Stimulated activated naive CD8-positive, alpha-beta T cell treated with anti-CD3 and anti-CD28 coated beads, Interleukin-15, Interleukin-2, amounts not matched to agents 100 U/mL and 50 U/mL, for 24 hours (primary cell): ENCODE measurements around the gene NOXO1.
"Not testable (repeated sequence)": the region's sequence is repeated elsewhere in the genome, so short reads cannot be mapped to it uniquely, and the experiment has no call there.

Experiments
- ATAC-seq: fragments of 150-1000 bp; cut with Tn5 transposase; one replicate; pipeline ENCODE4 v1.10.0; 2021
- DNase-seq: peaks from one replicate; pipeline ENCODE4 v3.0.0; 2021

NOXO1 gene

GRCh38 chr16:1962161-1963153, 18.8 kb downstream of the NOXO1 start:
- ATAC-seq, DNase-seq: not testable (repeated sequence)

GRCh38 chr16:1961651-1962067, 19.6 kb downstream of the NOXO1 start:
- DNase-seq (peak; percentile 49), ATAC-seq (no peak)

DNA sequence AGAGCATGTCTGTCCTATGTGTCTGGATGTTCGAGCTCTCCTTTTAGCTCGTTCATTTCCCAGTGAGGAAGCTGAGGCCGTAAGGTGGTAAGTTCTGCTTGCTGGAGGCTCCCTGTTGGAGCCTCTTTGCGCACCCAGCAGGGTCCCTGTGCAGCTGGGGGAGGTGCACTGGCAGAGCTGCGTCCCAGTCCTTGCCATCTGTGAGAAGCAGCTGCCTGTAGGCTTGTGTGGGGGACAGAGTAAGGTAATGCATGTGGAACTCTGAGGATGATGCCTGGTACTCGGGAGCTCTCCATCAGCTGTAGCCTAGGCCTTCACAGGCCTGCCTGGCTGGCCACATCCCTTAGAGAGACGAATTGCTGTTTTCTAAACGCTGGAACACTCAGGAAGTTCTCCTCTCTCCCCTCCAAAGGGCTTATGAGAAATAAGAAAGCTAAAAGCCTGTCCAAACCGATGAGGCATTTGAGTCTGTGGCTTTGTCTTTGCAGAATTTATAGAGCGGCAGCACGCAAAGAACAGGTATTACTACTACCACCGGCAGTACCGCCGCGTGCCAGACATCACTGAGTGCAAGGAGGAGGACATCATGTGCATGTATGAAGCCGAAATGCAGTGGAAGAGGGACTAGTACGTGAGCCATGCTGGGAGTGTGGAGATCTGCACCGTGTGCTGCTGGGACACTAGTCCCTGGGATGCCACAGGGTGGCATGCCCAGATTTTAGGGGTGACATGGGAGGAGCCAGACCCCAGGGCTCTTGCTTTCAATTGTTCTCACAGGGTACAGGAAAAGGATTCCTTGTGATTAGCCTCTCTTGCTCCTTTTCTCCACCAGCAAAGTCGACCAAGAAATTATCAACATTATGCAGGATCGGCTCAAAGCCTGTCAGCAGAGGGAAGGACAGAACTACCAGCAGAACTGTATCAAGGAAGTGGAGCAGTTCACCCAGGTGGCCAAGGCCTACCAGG, 20.3 kb downstream of the NOXO1 start:
- DNase-seq (peak; percentile 67), ATAC-seq (peak; percentile 21)

DNA sequence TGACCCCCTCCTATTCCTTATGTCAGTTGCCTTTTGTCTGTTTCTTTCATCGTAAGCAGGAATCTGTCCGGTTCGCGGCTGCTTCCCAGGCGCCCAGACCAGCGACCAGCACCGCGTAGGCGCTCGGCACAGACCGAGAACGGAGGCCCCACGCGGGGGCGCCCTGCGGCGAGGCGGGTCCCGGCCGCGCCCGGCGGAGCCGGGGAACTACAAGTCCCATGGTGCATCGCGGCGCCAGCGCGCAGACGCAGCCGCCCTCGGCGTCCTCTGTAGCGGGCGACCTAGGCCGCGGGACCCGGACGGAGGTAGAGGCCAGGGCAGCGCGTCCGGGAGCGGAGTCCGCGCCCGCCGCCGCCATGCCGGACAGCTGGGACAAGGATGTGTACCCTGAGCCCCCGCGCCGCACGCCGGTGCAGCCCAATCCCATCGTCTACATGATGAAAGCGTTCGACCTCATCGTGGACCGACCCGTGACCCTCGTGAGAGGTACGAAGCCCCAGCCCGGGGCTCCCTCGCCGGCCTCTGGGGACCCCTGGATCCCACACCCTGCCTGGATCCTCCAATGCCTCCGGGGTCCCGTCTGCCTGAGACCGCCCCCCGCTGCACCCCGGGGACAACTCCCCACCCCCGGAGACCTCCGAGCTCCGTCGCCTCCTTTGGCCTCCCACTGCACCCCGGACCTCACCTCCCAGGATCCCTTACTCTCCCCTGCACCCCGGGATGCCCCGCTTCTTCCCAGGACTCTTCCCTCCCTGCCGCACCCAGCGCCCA, 21.8 kb downstream of the NOXO1 start, which contains the start of gene NDUFB10:
Gene NDUFB10 (plus strand): TSS at position 270 of the 771 bp plus-strand sequence. CDS start 87 bp downstream, at position 357.
- ATAC-seq (peak; percentile 75), DNase-seq (peak; percentile 97)

- DNase-seq (no peak), ATAC-seq (no peak)
Measured at GRCh38 chr16:1958715-1959268, 22.5 kb downstream of the NOXO1 start.

DNA sequence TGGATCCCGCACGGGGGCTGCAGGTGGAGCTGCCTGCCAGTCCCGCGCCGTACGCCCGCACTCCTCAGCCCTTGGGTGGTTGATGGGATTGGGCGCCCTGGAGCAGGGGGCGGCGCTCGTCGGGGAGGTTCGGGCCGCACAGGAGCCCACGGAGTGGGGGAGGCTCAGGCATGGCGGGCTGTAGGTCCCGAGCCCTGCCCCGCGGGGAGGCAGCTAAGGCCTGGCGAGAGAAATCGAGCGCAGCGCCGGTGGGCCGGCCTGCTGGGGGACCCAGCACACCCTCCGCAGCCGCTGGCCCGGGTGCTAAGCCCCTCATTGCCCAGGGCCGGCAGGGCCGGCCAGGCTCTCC, 23.2 kb downstream of the NOXO1 start:
- not testable (repeated sequence) for ATAC-seq, DNase-seq

- not testable (repeated sequence) for ATAC-seq, DNase-seq
Measured at GRCh38 chr16:1957434-1958142, 23.7 kb downstream of the NOXO1 start.

DNA sequence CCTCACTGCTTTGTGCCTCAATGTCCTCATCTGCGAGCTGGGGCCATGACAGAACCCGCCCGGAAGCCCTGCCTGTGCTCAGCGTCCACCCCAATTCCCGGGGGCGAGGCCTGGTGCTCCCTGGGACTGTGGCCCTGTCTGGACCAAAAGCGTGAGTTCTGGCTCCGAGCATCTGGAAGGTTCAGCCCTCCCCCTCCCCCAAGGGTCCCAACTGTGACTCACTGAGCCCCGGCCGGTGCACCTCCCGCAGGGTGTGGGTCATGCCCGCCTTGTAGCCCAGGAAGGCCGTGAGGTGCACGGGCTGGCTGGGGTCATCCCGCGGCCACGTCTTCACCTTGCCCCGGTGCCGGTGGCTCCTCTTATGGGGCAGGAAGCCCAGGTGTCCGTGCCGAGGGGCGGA, 27.5 kb downstream of the NOXO1 start:
- ATAC-seq: no peak
- no peak for DNase-seq

GRCh38 chr16:1950559-1950958, 30.7 kb downstream of the NOXO1 start:
- no peak for DNase-seq
- no peak for ATAC-seq

- no peak for ATAC-seq
Measured at GRCh38 chr16:1950047-1950446, 31.2 kb downstream of the NOXO1 start.

GRCh38 chr16:1949507-1949906, 31.8 kb downstream of the NOXO1 start:
- DNase-seq: no peak
- ATAC-seq: no peak

More at GRCh38 chr16:1950047-1950446, 31.2 kb downstream of the NOXO1 start:
- DNase-seq: no peak

- no peak for DNase-seq
- ATAC-seq: no peak
Measured at GRCh38 chr16:1947369-1947670, 33.9 kb downstream of the NOXO1 start.

DNA sequence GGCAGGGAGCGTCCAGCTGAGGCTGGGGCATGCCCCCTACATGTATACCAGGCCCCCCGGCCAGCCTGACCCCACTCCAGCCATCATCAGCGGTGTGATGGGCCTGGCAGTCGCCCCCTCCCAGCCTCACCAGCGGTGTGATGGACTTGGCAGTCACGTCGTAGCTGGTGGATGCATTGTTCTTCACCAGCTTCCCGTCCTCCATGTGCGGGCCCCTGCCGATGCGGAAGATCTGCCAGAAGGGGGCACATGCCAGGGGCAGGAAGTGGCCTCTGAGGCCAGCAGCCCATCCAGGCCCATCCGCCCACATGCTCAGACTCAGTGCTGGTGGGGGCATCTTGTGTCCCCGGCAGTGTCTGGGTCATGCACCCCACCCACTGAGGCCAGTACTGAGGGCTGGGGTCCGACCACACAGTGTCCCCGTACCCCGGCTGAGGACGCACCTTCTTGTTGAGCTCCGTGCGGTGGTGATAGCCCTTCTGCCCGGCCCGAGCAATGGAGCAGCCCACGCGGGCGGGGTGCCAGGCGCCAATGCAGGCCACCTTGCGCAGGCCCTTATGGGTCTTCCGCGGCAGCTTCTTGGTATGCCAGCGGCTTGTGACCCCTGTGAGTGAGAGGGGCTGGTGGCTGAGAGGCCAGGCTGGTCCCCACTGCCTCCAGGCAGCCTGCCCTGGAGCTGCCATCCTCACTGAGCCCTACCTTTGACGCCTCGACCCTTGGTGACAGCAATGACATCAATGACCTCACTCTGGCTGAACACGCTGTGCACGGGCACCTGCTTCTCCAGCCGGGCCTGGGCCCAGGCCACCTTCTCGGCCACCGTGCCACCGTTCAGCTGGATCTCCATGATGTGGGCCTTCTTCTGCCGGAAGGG, 34.5 kb downstream of the NOXO1 start:
- no peak for ATAC-seq
- no peak for DNase-seq

DNA sequence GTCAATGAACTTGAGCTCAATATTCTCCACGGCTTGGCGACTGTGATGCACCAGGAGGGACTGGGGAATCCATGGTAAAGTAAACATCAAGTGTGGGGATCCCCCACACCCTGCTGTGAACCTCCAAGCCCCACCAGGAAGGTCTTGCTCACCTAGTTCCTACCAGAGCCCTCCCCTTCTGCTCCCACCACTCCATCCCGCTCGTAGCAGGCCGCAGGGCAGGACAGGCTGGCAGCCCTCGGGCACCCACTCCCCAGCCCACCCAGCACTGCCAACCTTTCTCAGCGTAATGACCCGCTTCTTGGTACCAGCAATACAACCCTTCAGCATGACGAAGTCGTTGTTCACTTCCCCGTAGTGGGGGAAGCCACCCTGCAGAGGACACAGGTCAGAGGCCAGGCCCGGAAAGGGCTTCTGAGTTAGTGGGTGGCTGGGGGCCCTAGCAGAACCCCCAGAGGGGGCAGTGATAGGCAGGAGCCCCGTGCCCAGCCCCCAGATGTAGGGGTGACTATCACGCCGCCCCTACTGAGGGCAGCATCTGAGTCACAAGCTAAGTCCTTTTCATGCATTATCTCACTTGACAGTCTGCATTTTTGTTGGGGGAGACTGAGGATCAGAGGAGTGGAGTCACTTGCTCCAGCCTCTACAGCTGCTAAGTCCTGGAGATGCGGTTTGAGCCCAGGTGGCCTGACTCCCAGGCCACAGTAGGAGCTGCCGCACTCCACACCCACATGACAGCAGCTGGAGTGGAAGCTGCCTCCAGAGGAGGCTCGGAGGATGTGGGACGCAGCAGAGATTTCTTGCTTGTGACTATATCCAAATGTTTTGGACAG, 35.5 kb downstream of the NOXO1 start:
- no peak for ATAC-seq
- no peak for DNase-seq

DNA sequence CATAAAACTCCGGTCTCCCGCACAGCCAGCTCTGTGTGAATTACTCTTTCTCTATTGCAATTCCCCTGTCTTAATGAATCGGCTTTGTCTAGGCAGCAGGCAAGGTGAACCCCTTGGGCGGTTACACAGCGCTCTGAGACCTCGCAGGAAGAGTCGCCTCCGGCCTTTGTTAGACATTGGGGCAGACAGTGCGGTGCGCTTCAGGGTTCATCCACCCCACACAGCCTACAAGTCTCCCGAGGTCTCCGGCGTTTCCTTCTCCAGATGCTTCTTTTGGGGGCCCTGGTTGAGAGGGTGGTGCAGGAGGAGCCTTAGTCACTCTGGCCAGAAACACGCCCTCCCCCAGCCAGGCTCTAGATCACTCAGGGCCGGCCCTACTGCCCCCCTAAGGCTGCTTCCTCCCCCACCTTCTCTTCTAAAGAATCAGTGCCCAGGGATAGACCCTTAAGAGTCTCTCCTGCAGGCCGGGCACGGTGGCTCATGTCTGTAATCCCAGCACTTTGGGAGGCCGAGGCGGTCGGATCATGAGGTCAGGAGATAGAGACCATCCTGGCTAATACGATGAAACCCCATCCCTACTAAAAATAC, 36.6 kb downstream of the NOXO1 start:
- DNase-seq: no peak
- no peak for ATAC-seq

DNA sequence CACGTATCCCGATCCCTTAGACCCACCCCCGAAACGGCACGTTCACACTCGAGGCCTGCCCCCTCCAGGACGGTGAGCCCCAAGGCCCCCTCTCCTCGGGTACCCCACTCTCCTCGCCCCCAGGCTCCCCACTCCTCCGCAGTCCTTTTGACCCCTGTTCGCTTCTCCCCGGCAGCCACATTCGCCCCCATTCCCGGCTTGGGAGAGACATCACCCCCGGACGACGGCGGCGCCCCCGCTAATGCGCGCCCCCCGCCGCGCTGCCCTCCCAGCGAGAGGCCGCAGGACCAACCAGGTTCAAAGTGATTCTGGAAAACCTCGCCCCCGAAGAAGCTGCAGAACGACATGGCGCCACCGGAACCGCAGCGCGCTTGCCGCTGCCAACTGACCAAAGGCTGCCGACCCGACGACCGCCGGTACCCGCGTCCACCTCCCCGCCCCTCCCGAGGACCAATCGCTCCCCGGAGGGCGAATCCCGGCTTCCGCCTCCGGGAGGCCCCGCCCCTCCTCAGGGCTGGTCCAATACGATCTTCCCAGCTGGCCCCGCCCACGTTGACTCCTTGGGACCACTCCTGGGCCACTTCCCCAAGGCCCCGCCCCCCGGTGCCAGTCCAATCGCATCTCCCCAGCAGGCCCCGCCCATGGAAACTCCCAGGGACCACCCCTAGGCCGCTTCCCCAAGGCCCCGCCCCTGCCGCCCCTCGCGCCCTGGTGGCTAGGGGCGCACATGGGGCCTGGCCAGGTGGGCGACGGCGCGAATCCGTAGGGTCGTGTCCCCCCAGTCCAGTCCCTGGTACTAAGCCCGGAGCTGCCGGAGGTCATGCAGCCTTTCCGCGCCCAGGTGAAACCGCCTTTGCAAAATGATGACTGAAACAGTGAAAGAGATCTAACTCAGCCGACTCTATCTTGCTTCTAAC, 38.2 kb downstream of the NOXO1 start, which contains the start of gene MSRB1:
Gene MSRB1 (minus strand): TSS at position 390 of the 917 bp plus-strand sequence. CDS start 43 bp downstream, at position 347.
- ATAC-seq: peak; percentile 97

More for the DNA sequence above, 38.2 kb downstream of the NOXO1 start, which contains the start of gene MSRB1:
- DNase-seq: peak; percentile 100
